ENCODE measurements around the gene PPP1R26.
A peak's percentile ranks its signal among the peaks of the same experiment; 100 is the strongest.
"Not testable (repeated sequence)": the region's sequence is repeated elsewhere in the genome, so short reads cannot be mapped to it uniquely, and the experiment has no call there.

PPP1R26 gene

DNA sequence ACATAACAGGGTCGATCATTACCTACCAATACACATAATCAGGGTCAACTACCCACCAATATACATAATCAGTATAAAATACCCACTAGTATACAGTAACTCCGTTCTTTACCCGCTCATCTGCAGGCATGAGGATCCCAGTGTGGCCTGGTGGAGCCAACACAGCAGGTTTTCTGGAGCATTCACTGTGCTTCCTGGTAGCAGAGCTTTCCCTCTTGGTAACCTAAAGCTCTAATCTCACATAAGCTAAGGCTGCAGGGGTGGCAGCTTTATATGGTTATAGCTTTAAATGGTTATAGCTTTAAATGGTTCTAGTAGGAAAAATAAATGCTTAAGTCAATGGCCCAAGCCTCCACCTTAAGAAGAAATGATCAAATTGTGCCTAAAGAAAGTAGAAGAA is 53.5 kb downstream of the PPP1R26 start:
- H3K9ac ChIP-seq = no peak overlapping the region
- no peak overlapping the region for H3K27ac ChIP-seq
- no peaks in the 10 kb centered on the region for H4K20me1 ChIP-seq
- no peak overlapping the region for H3K4me3 ChIP-seq
- H3K4me1 ChIP-seq = peaks cover 9 to 17% (median 13%) of the 10 kb centered on the region in 10 experiments; a peak in 18 of 20 replicates
- no peaks in the 10 kb centered on the region for H3K36me3 ChIP-seq
- no peak for TF ChIP-seq Cebpa-rat (IDR thresholded peaks at IDR 0.05)
- peaks cover 0 to 14% (median 8%) of the 10 kb centered on the region in 11 experiments; a peak in 8 of 22 replicates for H3K9me3 ChIP-seq (replicated peaks in 1 of 11)
- H3K4me2 ChIP-seq = peak overlapping the region in 2 of 11 experiments; percentile 50 to 72; a peak in 1 of 22 replicates
- peaks cover 16 to 38% (median 27%) of the 10 kb centered on the region in 11 experiments for H3K27me3 ChIP-seq

- H4K20me1 ChIP-seq = no peaks in the 10 kb centered on the region
- no peak overlapping the region for H3K4me3 ChIP-seq
- H3K9ac ChIP-seq = 0 out of 22 replicates have a peak overlapping the region, but pooled peaks of 1 of the 11 experiments have one; percentile 9
- no peak overlapping the region for H3K27ac ChIP-seq
- no peaks in the 10 kb centered on the region for H3K36me3 ChIP-seq
- TF ChIP-seq Cebpa-rat (IDR thresholded peaks at IDR 0.05) = no peak
- H3K4me2 ChIP-seq = peak overlapping the region; percentile 32 to 72 (median 54); a peak in 19 of 22 replicates
- H3K4me1 ChIP-seq = peaks cover 9 to 17% (median 13%) of the 10 kb centered on the region in 10 experiments; a peak in 18 of 20 replicates
- peaks cover 16 to 38% (median 27%) of the 10 kb centered on the region in 11 experiments for H3K27me3 ChIP-seq
- peaks cover 0 to 14% (median 8%) of the 10 kb centered on the region in 11 experiments; a peak in 8 of 22 replicates for H3K9me3 ChIP-seq (replicated peaks in 1 of 11)
Measured at GRCh38 chr9:135533674-135534073, 54.1 kb downstream of the PPP1R26 start.

DNA sequence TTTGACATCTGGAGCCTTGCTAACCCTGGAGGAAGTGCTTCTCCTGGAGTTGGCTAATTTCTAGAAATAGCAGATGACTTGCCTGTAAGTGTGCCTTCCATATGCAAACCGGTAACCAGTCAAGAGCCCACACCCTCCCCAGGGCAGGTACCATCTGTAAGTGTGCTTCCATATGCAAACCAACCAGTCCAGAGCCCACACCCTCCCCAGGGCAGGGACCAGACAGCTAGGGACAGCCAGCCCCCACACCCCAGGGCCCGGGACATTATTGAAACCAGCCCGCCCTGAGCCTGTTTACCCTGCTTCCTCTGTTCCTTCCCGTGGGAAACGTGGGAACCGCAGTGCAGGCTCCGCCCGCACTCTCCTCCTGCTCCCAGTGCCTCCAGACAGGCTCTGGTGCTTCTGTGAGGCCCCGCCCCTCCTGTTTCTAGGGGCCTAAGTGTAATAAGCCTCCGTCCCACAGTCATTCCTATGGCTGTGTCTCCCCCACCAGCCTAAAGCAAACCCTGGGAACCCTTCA is 54.7 kb downstream of the PPP1R26 start:
- H3K9ac ChIP-seq, H4K20me1 ChIP-seq, H3K36me3 ChIP-seq, H3K27ac ChIP-seq, H3K4me3 ChIP-seq: not testable (repeated sequence)
- Histone ChIP-seq H3K27me3 (peaks cover 16 to 38% (median 27%) of the 10 kb centered on the region in 11 experiments), H3K4me1 (peaks cover 9 to 17% (median 13%) of the 10 kb centered on the region in 10 experiments; a peak in 18 of 20 replicates), H3K9me3 (replicated peaks in 1 of 11) (peaks cover 0 to 11% (median 8%) of the 10 kb centered on the region in 11 experiments; a peak in 8 of 22 replicates), H3K4me2 (peak overlapping the region; percentile 32 to 72 (median 54); a peak in 19 of 22 replicates)

GRCh38 chr9:135534826-135535225 is 55.2 kb downstream of the PPP1R26 start:
- not testable (repeated sequence) for H3K27ac ChIP-seq; H4K20me1 ChIP-seq; H3K9me3 ChIP-seq (replicated peaks in 1 of 11); H3K9ac ChIP-seq; H3K4me3 ChIP-seq; H3K36me3 ChIP-seq
- H3K4me2 ChIP-seq = peak overlapping the region in 8 of 11 experiments; percentile 43 to 72 (median 70); a peak in 14 of 22 replicates
- peaks cover 16 to 38% (median 27%) of the 10 kb centered on the region in 11 experiments for H3K27me3 ChIP-seq
- H3K4me1 ChIP-seq = peaks cover 9 to 18% (median 13%) of the 10 kb centered on the region in 10 experiments; a peak in 18 of 20 replicates

DNA sequence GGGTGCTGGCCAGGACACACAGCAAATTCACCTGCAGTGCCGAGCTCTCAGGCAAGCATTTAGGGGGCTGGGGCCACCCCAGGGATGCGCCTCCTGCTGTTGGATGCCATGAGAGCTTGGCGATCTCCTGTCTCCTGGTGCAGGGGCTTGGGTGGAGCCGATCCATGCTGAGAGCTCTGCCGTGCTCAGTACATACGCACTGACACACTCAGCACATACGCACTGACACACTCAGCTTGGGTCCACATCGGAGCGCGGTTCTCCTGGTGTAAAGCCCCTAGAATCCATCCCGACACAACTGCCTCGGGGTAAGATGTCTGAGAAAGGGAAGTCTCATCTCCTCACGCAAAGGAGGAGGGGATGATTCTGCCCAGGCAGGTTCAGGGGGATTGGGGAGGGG is 56.0 kb downstream of the PPP1R26 start:
- H4K20me1 ChIP-seq; H3K4me2 ChIP-seq; H3K4me3 ChIP-seq; H3K36me3 ChIP-seq; H3K27ac ChIP-seq; H3K9me3 ChIP-seq (replicated peaks in 1 of 11); H3K9ac ChIP-seq: not testable (repeated sequence)
- Histone ChIP-seq H3K4me1 (peaks cover 9 to 26% (median 20%) of the 10 kb centered on the region in 10 experiments; a peak in 18 of 20 replicates), H3K27me3 (peaks cover 16 to 38% (median 27%) of the 10 kb centered on the region in 11 experiments)

GRCh38 chr9:135536216-135536615 is 56.6 kb downstream of the PPP1R26 start:
- TF ChIP-seq Cebpa-rat (IDR thresholded peaks at IDR 0.05) = no peak
- H3K4me3 ChIP-seq = no peak overlapping the region
- H3K27me3 ChIP-seq = peaks cover 16 to 38% (median 27%) of the 10 kb centered on the region in 11 experiments
- H3K27ac ChIP-seq = no peak overlapping the region
- H3K9ac ChIP-seq = no peak overlapping the region
- H3K4me1 ChIP-seq = peaks cover 9 to 28% (median 21%) of the 10 kb centered on the region in 10 experiments; a peak in 18 of 20 replicates
- H3K4me2 ChIP-seq = no peak overlapping the region
- H3K36me3 ChIP-seq = no peaks in the 10 kb centered on the region
- H3K9me3 ChIP-seq (replicated peaks in 1 of 11) = no peaks in the 10 kb centered on the region
- H4K20me1 ChIP-seq = no peaks in the 10 kb centered on the region
